Measurements from ENCODE around the gene SDCBP2. TPM values are rescaled to one million over a fixed set of nuclear protein-coding genes. Genes with fewer than 3 reads are reported as not detected.

Gene SDCBP2
- total RNA-seq, 1 donor from 2014 or later = 10.9 TPM

- Histone ChIP-seq H3K27me3 (no peaks in the 10 kb centered on the region), H3K9me3 (no peaks in the 10 kb centered on the region), H3K36me3 (no peaks in the 10 kb centered on the region), H3K27ac (no peak overlapping the region), H3K4me3 (no peak overlapping the region), H3K4me1 (no peaks in the 10 kb centered on the region)
- ATAC-seq (no peak), DNase-seq (no peak)
- TF ChIP-seq CTCF (IDR thresholded peaks at IDR 0.05) = no peak
- intact Hi-C loops (cut with DNase I) = loop anchor here (5.0 kb wide), 1 partner anchor 125 kb away; no protein-coding TSS in a partner anchor
Measured at GRCh38 chr20:1312308-1312707, 16.6 kb downstream of the SDCBP2 start.

- Histone ChIP-seq H3K4me1 (no peaks in the 10 kb centered on the region), H3K27ac (no peak overlapping the region), H3K9me3 (no peaks in the 10 kb centered on the region), H3K27me3 (no peaks in the 10 kb centered on the region), H3K4me3 (no peak overlapping the region), H3K36me3 (no peaks in the 10 kb centered on the region)
- ATAC-seq (no peak), DNase-seq (no peak)
- intact Hi-C loops (cut with DNase I) = loop anchor here (5.0 kb wide), 1 partner anchor 127 kb away; no protein-coding TSS in a partner anchor
- TF ChIP-seq CTCF (IDR thresholded peaks at IDR 0.05) = no peak
Measured at GRCh38 chr20:1310506-1311190, 18.3 kb downstream of the SDCBP2 start.

- Histone ChIP-seq H3K27me3 (no peaks in the 10 kb centered on the region), H3K4me3 (no peak overlapping the region), H3K4me1 (no peaks in the 10 kb centered on the region), H3K9me3 (no peaks in the 10 kb centered on the region), H3K27ac (no peak overlapping the region), H3K36me3 (no peaks in the 10 kb centered on the region)
- intact Hi-C loops (cut with DNase I) = loop anchor here (5.0 kb wide), 1 partner anchor 127 kb away; no protein-coding TSS in a partner anchor
- DNase-seq = no peak
- TF ChIP-seq CTCF (IDR thresholded peaks at IDR 0.05) = no peak
- no peak for ATAC-seq
Measured at GRCh38 chr20:1310071-1310470, 18.9 kb downstream of the SDCBP2 start.

- no peaks in the 10 kb centered on the region for H3K4me1 ChIP-seq
- no peaks in the 10 kb centered on the region for H3K9me3 ChIP-seq
- ATAC-seq (no peak), DNase-seq (no peak)
- no peak overlapping the region for H3K4me3 ChIP-seq
- no peaks in the 10 kb centered on the region for H3K36me3 ChIP-seq
- H3K27me3 ChIP-seq = no peaks in the 10 kb centered on the region
- intact Hi-C loops (cut with DNase I) = no loop called here
- TF ChIP-seq CTCF (IDR thresholded peaks at IDR 0.05) = no peak
- no peak overlapping the region for H3K27ac ChIP-seq
Measured at GRCh38 chr20:1309439-1309847, 19.5 kb downstream of the SDCBP2 start.

GRCh38 chr20:1308702-1309095 is 20.2 kb downstream of the SDCBP2 start:
- no peaks in the 10 kb centered on the region for H3K9me3 ChIP-seq
- no peaks in the 10 kb centered on the region for H3K36me3 ChIP-seq
- no peak for TF ChIP-seq CTCF (IDR thresholded peaks at IDR 0.05)
- no peak overlapping the region for H3K4me3 ChIP-seq
- no peak for DNase-seq
- intact Hi-C loops (cut with DNase I) = no loop called here
- H3K27ac ChIP-seq = no peak overlapping the region
- no peak for ATAC-seq
- H3K27me3 ChIP-seq = no peaks in the 10 kb centered on the region
- no peaks in the 10 kb centered on the region for H3K4me1 ChIP-seq

Data from upper lobe of right lung (tissue), 1 donor.